Activated gamma-delta T cell treated with anti-CD3 and anti-CD28 coated beads, Interleukin-2, amount 50 U/mL, for 16 hours (primary cell): ENCODE data around the gene KSR1.
A peak's percentile ranks its signal among the peaks of the same experiment; 100 is the strongest.
"Not testable (repeated sequence)": the region's sequence is repeated elsewhere in the genome, so short reads cannot be mapped to it uniquely, and the experiment has no call there.

Source experiments
- DNase-seq: peaks from one replicate; pipeline ENCODE4 v3.0.0-alpha.2; 2020; ENCODE audit warnings: low read depth

Gene KSR1

GRCh38 chr17:27634776-27635175 is 178.5 kb downstream of the KSR1 start:
- DNase-seq: no peak

DNA sequence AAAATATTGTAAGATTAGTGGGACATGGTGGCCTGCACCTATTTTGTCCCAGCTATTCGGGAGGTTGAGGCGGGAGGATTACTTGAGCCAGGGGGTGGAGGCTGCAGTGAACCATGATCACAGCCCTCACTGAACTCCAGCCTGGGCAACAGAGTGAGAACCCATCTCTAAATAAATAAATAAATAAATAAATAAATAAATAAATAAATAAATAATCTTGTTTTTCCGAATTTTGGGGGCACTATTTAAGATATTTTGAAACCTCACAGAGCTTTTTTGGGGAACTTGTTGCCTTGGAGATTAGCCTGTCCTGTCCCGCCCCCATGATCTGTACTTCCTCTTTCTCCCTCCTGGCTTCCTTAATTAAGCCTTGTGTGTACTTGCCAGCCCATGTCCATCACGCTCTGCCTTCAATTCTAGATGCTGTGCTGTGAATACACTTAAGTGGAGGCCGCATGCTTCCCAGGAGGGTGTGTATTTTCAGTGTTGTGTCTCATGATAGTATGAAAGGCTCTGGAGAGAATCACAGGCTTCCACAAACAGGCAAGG is 179.1 kb downstream of the KSR1 start:
- DNase-seq: no peak

- DNase-seq: not testable (repeated sequence)
These were observed 179.8 kb downstream of the KSR1 start for GRCh38 chr17:27636005-27636520.

DNA sequence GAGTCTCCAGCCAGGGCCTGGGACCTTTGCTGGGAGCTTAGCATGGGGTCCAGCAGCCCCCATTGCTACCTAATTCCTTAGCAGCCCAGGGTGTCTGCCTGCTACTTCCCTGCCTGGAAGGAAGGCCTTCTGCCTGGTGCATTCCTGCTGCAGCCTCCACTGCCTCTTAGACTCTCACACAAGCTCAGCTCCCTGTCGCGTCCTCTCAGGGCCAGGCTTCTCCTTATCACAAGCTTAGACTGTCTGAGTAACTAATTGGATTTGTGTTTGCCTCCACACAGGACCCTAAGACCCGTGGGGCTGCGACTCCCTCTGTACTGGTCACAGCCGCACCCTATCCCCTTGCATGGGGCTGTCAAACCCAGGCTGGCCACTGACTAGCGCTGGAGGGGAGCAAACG is 181.6 kb downstream of the KSR1 start:
- not testable (repeated sequence) for DNase-seq

DNA sequence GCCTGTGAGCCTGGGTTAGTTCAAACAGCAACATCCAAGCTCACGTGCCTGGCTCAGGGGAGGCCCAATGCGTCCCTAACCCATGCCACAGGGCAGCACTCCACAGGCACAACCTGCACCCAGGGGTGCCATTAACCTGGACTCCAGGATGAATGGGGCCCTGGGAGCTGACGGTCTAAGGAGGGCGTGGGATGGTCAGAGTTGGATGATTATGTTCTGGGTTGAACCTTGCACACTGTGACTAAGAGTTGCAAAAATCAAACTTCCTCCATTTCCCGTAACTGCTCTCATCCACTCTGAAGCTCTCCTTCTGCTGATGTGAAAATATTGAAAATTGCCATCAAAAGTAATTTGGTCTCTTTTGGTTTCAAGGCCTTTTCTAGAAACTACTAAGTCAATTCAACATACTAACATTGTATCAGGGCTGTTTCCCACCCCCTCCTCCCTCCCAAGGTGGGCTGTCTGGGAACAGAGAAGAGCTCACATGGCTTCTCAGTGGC is 182.2 kb downstream of the KSR1 start:
- not testable (repeated sequence) for DNase-seq

DNA sequence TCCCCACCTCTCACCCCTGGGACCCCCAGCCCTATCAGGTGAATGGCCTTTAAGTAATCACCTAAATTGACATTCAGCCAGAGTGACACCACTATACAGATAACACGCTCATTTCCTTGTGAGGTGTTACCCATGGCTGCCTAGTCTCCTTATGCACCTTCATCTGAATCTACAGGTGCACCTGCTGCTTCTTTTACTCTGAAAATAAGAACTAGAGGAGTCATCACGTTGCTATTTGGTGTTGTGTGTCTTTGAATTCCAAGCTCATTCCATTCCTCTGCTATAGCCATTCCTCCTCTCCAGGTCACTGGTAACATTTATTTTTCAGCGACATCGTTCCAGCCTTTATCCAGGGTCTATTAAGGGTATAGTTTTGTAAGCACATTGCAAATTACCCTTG is 184.5 kb downstream of the KSR1 start:
- DNase-seq: no peak

GRCh38 chr17:27644586-27644985 is 188.3 kb downstream of the KSR1 start:
- DNase-seq: no peak

DNA sequence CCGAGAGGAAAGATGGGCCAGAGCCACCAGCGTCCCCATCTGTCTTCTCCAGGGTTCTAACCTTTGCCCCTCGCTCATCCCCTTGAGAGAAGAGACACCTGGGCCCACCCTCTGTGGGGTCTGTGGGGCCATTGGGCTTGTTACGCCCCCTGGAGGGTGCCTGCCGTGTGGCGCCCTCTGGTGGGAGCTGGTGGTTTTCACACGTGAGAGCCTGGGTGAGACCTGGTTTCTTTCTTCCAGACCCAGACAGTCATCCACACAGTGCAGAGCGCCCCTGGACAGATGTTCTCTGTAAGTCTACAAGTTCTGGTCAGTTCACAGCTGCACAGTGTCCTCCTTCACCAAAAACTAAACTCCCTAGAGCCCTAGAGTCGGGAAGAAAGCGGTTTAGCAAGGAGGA is 189.4 kb downstream of the KSR1 start:
- not testable (repeated sequence) for DNase-seq

DNA sequence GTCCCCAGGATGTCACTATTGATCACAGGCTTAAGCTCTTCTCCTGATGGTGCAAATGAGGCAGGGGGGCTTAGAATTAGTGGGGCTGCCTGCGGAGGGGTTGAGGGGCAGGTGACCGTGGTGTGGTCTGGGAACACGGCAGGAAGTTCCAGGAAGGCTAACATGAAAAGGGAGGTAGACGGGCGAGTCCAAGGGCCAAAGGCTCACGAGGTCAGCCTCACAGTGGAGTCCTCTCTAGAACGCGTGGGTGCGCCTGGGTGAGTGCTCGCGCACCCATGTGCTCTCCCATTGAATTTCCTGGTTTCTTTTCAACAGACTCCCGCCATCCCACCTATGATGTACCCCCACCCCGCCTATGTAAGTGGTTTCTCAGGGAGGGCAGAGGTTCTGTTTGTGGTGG is 190.0 kb downstream of the KSR1 start:
- DNase-seq: no peak

DNA sequence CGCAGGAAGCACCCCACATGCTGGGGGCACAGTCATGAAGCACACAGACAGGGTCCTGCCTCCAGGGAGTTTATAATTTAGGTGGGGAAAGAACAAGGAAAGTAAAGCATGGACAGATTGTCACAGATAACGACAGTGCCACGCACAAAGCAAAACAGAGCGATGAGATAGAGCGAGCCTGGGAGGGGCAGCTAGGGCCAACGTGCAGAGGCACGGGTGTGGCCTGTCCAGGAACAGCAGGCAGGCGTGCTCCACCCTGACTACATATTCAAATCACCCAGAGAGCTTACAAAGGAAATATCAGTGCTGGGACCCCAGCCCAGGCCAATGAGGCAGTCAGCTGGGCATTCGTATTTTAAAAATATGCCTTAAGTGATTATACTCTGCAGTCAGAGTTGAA is 191.5 kb downstream of the KSR1 start:
- DNase-seq: no peak

- DNase-seq: not testable (repeated sequence)
These were observed 192.9 kb downstream of the KSR1 start for GRCh38 chr17:27649111-27649571.

GRCh38 chr17:27649929-27650328 is 193.7 kb downstream of the KSR1 start:
- no peak for DNase-seq

- DNase-seq: no peak
These were observed 194.6 kb downstream of the KSR1 start for GRCh38 chr17:27650836-27651235.

GRCh38 chr17:27651411-27652345 is 195.4 kb downstream of the KSR1 start:
- DNase-seq: peak; percentile 48

GRCh38 chr17:27653449-27653971 is 197.3 kb downstream of the KSR1 start:
- not testable (repeated sequence) for DNase-seq

GRCh38 chr17:27654136-27654535 is 197.9 kb downstream of the KSR1 start:
- DNase-seq: no peak

GRCh38 chr17:27654654-27655524 is 198.6 kb downstream of the KSR1 start:
- DNase-seq: peak; percentile 42

DNA sequence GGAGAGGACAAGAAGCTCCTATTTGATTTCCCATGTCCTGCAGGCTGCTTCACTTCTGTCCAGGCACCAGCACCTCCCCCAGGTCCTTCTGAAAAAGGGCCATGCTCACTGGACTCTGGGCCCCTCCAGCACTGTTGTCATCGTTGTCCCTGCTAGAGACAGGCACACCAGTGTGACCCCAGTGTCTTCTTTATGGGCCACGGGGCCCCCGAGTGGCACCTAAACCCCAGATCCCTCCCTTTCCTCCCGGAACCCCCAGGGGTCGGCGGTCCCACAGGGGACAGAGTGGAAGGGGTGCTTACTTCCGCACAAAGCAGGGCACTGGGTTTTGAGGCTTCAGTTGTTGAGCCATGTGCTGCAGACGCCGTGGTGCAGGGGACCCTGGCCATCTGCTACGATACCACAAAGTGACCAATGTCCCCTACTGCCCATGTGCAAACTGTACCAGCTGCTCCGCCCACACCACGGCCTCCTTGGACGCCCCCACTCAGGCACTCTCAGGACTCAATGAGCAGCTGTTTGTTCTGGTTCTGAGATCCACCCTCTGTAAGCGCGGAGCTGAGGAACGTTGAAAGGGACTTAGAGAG is 199.4 kb downstream of the KSR1 start:
- DNase-seq: not testable (repeated sequence)

DNA sequence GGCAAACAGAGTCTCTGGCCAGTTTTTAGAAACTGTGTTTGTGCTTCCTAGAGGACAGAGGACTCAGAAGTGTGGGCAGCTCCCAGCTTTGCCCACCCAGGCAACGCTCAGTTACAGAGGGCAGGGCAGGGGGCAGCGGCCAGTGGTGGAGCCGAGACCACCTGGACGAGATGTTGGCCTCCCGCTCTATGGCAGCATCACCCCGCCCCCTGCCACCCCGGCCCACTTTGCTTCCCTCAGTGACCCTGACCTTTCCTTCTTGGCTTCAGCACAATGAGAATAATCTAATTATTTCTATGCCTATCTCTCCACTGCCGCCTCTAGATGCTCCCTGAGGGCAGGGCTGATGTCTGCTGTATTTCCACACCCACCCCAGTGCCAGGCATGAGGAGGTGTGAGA is 200.4 kb downstream of the KSR1 start:
- not testable (repeated sequence) for DNase-seq

- DNase-seq: no peak
These were observed 201.4 kb downstream of the KSR1 start for GRCh38 chr17:27657620-27658019.

GRCh38 chr17:27659683-27660082 is 203.4 kb downstream of the KSR1 start:
- DNase-seq: no peak
